HepG2 (cell line): ENCODE data around the gene MCM3. TPM values are rescaled to one million over a fixed set of nuclear protein-coding genes. Genes with fewer than 3 reads are reported as not detected.

ENCODE experiments used
- AKAP8 ChIP-seq: sonication (generic); formaldehyde crosslinking; IDR thresholded peaks from 2 replicates; pipeline ENCODE4 v1.5.1; 2020; ENCODE audit warnings: mild to moderate bottlenecking, missing genetic modification reagents
- BCL6 ChIP-seq: IDR thresholded peaks from 2 replicates; pipeline ENCODE4 v1.6.1; 2016; ENCODE audit warnings: missing genetic modification reagents, missing compliant biosample characterization
- EED ChIP-seq: sonication (generic); formaldehyde crosslinking; IDR thresholded peaks from 2 replicates; pipeline ENCODE4 v1.5.0; 2020; ENCODE audit warnings: mild to moderate bottlenecking, missing genetic modification reagents
- GATAD1 ChIP-seq: IDR thresholded peaks from 2 replicates; pipeline ENCODE4 v1.6.1; 2016; ENCODE audit warnings: missing genetic modification reagents, missing compliant biosample characterization
- KAT7 ChIP-seq: IDR thresholded peaks from 2 replicates; pipeline ENCODE4 v1.6.1; 2018; ENCODE audit warnings: borderline replicate concordance, missing compliant biosample characterization
- KMT2A ChIP-seq: sonication (generic); formaldehyde crosslinking; IDR thresholded peaks from 2 replicates; pipeline ENCODE4 v1.4.0; 2020; ENCODE audit warnings: missing genetic modification reagents
- MAFF ChIP-seq: IDR thresholded peaks from 2 replicates; pipeline ENCODE4 v1.6.1; 2011; ENCODE audit warnings: low read depth, low read length, improper control_type of control experiment
- MATR3 ChIP-seq: sonication (generic); formaldehyde crosslinking; IDR thresholded peaks from 2 replicates; pipeline ENCODE4 v1.4.0; 2020; ENCODE audit warnings: missing genetic modification reagents
- MEIS2 ChIP-seq: sonication (generic); formaldehyde crosslinking; IDR thresholded peaks from 2 replicates; pipeline ENCODE4 v1.9.0; 2021; ENCODE audit warnings: mild to moderate bottlenecking, missing genetic modification reagents
- NFYB ChIP-seq: sonication (generic); formaldehyde crosslinking; IDR thresholded peaks from 2 replicates; pipeline ENCODE4 v1.4.0; 2020; ENCODE audit warnings: missing genetic modification reagents
- POLR2AphosphoS2 ChIP-seq: IDR thresholded peaks from 2 replicates; pipeline ENCODE4 v1.6.1; 2011; ENCODE audit warnings: low read depth, low read length, improper control_type of control experiment
- RARA ChIP-seq: IDR thresholded peaks from 2 replicates; pipeline ENCODE4 v1.6.1; 2016; ENCODE audit warnings: missing genetic modification reagents, missing compliant biosample characterization
- SKI ChIP-seq: fragments of 450-650 bp; IDR thresholded peaks from one replicate; pipeline ENCODE4 v1.6.1; 2018; ENCODE audit warnings: mild to moderate bottlenecking; ENCODE audit not compliant: partially characterized antibody
- SP5 ChIP-seq: IDR thresholded peaks from 2 replicates; pipeline ENCODE4 v1.6.1; 2016; ENCODE audit warnings: low read depth, borderline replicate concordance
- U2AF2 ChIP-seq: fragments of 200-400 bp; formaldehyde crosslinking; IDR thresholded peaks from 2 replicates; pipeline ENCODE4 v1.6.1; 2017; ENCODE audit warnings: low read depth, mild to moderate bottlenecking, low read length
- YY1 ChIP-seq: IDR thresholded peaks from 2 replicates; pipeline ENCODE4 v1.6.1; 2011; ENCODE audit warnings: low read length, low read depth, moderate library complexity, mild to moderate bottlenecking; ENCODE audit not compliant: insufficient read depth, insufficient replicate concordance
- ZFP1 ChIP-seq: IDR thresholded peaks from 2 replicates; pipeline ENCODE4 v1.6.1; 2016
- ZKSCAN8 ChIP-seq: IDR thresholded peaks from 2 replicates; pipeline ENCODE4 v1.6.1; 2016; ENCODE audit warnings: borderline replicate concordance, missing genetic modification reagents, missing compliant biosample characterization
- ZMYM3 ChIP-seq: sonication (generic); formaldehyde crosslinking; IDR thresholded peaks from 2 replicates; pipeline ENCODE4 v1.5.1; 2020; ENCODE audit warnings: mild to moderate bottlenecking, missing genetic modification reagents
- ZNF260 ChIP-seq: sonication (generic); formaldehyde crosslinking; IDR thresholded peaks from 2 replicates; pipeline ENCODE4 v1.4.0; 2020; ENCODE audit warnings: missing genetic modification reagents, low read depth, mild to moderate bottlenecking, borderline replicate concordance
- ZNF275 ChIP-seq: sonication (generic); formaldehyde crosslinking; IDR thresholded peaks from 2 replicates; pipeline ENCODE4 v1.8.0; 2022; ENCODE audit warnings: missing genetic modification reagents, mild to moderate bottlenecking, inconsistent platforms, borderline replicate concordance
- ZNF503 ChIP-seq: sonication (generic); formaldehyde crosslinking; IDR thresholded peaks from 2 replicates; pipeline ENCODE4 v1.4.0; 2020; ENCODE audit warnings: missing genetic modification reagents
- polyA plus RNA-seq, 8 experiments: library from polyadenylated mRNA; depleted of rRNA in 3 of 8; stranded (reverse) in 7 of 8; unstranded in 1 of 8; fragments of >200 nt; fragmentation: Illumina TruSeq in 4 of 8; extraction: Trizol in 4 of 8; gene quantifications; 2 replicates each; pipeline versions ENCODE4 v1.2.1 to v1.2.3, GENCODE V29; 2011 to 2016; ENCODE audit warnings: low read depth in 4 of 8, missing spikeins in 1 of 8, mixed read lengths in 1 of 8; ENCODE audit not compliant: insufficient read depth in 1 of 8
- total RNA-seq, 5 experiments: library from RNA; depleted of rRNA; stranded (reverse); fragments of >200 nt; fragmentation: Illumina TruSeq; extraction: Trizol; gene quantifications; 2 replicates each; pipeline ENCODE4 v1.2.3, GENCODE V29; 2016; ENCODE audit warnings: low read depth in 1 of 5
- TF ChIP-seq, protein P1 (sequence below): sonication (generic); formaldehyde crosslinking; IDR thresholded peaks from 2 replicates; pipeline ENCODE4 v1.5.0; 2020; ENCODE audit warnings: mild to moderate bottlenecking, missing genetic modification reagents, borderline replicate concordance
- TF ChIP-seq, protein P2 (sequence below): sonication (generic); IDR thresholded peaks from 2 replicates; pipeline ENCODE4 v1.6.1; 2016; ENCODE audit warnings: low read depth, borderline replicate concordance

The MCM3 gene
- total and polyA plus RNA-seq, 2 of the 13 experiments (the other 11 are each of a cell fraction or from before 2014, with no cell fraction given) = 164 to 288 TPM

- peak; percentile 85 for TF ChIP-seq ZNF275 (CRISPR knock-in tag)
- TF ChIP-seq MATR3 = no peak
- peak; percentile 84 for TF ChIP-seq GATAD1 (CRISPR knock-in tag)
- no peak for TF ChIP-seq POLR2AphosphoS2
- TF ChIP-seq, protein P1, sequence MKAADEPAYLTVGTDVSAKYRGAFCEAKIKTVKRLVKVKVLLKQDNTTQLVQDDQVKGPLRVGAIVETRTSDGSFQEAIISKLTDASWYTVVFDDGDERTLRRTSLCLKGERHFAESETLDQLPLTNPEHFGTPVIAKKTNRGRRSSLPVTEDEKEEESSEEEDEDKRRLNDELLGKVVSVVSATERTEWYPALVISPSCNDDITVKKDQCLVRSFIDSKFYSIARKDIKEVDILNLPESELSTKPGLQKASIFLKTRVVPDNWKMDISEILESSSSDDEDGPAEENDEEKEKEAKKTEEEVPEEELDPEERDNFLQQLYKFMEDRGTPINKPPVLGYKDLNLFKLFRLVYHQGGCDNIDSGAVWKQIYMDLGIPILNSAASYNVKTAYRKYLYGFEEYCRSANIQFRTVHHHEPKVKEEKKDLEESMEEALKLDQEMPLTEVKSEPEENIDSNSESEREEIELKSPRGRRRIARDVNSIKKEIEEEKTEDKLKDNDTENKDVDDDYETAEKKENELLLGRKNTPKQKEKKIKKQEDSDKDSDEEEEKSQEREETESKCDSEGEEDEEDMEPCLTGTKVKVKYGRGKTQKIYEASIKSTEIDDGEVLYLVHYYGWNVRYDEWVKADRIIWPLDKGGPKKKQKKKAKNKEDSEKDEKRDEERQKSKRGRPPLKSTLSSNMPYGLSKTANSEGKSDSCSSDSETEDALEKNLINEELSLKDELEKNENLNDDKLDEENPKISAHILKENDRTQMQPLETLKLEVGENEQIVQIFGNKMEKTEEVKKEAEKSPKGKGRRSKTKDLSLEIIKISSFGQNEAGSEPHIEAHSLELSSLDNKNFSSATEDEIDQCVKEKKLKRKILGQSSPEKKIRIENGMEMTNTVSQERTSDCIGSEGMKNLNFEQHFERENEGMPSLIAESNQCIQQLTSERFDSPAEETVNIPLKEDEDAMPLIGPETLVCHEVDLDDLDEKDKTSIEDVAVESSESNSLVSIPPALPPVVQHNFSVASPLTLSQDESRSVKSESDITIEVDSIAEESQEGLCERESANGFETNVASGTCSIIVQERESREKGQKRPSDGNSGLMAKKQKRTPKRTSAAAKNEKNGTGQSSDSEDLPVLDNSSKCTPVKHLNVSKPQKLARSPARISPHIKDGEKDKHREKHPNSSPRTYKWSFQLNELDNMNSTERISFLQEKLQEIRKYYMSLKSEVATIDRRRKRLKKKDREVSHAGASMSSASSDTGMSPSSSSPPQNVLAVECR (CRISPR knock-in tag) = peak; percentile 98
- no peak; the same call in 1 of the 2 replicates for TF ChIP-seq MEIS2
- TF ChIP-seq NFYB = peak; percentile 98
- TF ChIP-seq ZNF503 = no peak
- 0 out of 2 replicates have a peak, but pooled peaks have one; percentile 27 for TF ChIP-seq ZMYM3 (CRISPR knock-in tag)
- no peak for TF ChIP-seq ZNF260 (CRISPR knock-in tag)
- TF ChIP-seq KAT7 (CRISPR knock-in tag) = no peak
- no peak for TF ChIP-seq U2AF2
- peak; percentile 91; the same call in 1 of the 2 replicates for TF ChIP-seq KMT2A (CRISPR knock-in tag)
- TF ChIP-seq RARA = peak; percentile 59; the same call in 1 of the 2 replicates
- peak; percentile 87 for TF ChIP-seq SP5 (CRISPR knock-in tag)
- peak; percentile 51 for TF ChIP-seq YY1
- TF ChIP-seq ZKSCAN8 (CRISPR knock-in tag) = no peak; the same call in 1 of the 2 replicates
- peak; percentile 59 for TF ChIP-seq BCL6 (CRISPR knock-in tag)
- TF ChIP-seq, protein P2, sequence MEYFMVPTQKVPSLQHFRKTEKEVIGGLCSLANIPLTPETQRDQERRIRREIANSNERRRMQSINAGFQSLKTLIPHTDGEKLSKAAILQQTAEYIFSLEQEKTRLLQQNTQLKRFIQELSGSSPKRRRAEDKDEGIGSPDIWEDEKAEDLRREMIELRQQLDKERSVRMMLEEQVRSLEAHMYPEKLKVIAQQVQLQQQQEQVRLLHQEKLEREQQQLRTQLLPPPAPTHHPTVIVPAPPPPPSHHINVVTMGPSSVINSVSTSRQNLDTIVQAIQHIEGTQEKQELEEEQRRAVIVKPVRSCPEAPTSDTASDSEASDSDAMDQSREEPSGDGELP = peak; percentile 96
- TF ChIP-seq ZFP1 (CRISPR knock-in tag) = peak; percentile 10; the same call in 1 of the 2 replicates
- no peak for TF ChIP-seq MAFF
- no peak for TF ChIP-seq AKAP8
- TF ChIP-seq EED (CRISPR knock-in tag) = peak; percentile 91
- TF ChIP-seq SKI = no peak
Observed at GRCh38 chr6:52284460-52285176, at the start of gene MCM3 (continued).
